Measurements from ENCODE around the gene RNF10.

RNF10 gene

DNA sequence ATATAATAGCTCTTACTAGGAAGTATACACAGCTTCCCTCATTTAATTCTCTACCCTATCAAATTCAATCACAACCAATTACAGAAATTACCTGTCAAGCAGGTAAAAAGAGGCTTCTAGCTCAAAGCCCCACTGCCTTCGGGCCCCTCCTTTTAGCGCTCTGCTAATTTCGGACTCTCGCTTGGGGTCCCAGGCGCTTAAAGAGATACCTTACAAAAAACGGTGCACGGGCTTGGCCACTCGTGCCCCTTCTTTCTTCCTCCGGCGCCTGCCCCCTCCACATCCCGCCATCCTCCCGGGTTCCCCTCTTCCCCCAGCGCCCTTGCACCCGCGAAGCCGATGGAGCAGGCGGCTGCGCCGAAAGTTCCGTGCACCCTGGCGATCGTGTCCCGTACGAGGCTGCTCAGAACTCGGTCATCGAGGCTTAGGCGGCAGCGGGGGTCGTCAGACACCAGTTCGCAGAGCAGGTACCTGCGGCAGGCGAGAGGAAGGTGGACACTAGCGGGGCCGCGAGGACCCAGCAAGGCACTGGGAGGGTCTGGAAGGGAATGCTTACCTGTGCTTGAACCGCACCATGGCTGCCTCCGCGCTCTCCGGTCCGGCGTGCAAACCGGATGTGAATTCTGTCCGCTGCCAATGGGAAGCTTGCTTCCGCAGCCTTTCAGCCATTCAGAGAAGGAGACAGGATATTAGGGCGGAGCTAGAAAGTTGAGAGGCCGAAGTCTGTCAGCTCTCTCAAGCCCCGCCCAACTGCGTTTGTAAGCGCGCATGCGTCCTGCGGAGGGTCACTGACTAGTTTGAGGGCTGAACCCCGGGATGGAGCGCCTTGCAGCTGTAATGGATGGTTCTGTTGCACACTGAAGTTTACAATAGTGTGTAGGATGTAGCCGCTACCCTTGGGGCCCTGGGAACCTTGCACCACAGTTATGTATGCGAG lies 46.9 kb downstream of the RNF10 start, which contains the start of gene POP5:
Gene POP5 (minus strand): TSS at position 616 of the 937 bp plus-strand sequence. CDS start 40 bp downstream, at position 576.
- peak within 1 kb of the TSS; percentile 86 for H3K4me3 ChIP-seq (ENCODE audit: low read depth, low read length)
- TF ChIP-seq, protein P1, sequence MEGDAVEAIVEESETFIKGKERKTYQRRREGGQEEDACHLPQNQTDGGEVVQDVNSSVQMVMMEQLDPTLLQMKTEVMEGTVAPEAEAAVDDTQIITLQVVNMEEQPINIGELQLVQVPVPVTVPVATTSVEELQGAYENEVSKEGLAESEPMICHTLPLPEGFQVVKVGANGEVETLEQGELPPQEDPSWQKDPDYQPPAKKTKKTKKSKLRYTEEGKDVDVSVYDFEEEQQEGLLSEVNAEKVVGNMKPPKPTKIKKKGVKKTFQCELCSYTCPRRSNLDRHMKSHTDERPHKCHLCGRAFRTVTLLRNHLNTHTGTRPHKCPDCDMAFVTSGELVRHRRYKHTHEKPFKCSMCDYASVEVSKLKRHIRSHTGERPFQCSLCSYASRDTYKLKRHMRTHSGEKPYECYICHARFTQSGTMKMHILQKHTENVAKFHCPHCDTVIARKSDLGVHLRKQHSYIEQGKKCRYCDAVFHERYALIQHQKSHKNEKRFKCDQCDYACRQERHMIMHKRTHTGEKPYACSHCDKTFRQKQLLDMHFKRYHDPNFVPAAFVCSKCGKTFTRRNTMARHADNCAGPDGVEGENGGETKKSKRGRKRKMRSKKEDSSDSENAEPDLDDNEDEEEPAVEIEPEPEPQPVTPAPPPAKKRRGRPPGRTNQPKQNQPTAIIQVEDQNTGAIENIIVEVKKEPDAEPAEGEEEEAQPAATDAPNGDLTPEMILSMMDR (IDR thresholded peaks at IDR 0.05; ENCODE audit: borderline replicate concordance, insufficient read depth, low read depth, low read length): no peak

DNA sequence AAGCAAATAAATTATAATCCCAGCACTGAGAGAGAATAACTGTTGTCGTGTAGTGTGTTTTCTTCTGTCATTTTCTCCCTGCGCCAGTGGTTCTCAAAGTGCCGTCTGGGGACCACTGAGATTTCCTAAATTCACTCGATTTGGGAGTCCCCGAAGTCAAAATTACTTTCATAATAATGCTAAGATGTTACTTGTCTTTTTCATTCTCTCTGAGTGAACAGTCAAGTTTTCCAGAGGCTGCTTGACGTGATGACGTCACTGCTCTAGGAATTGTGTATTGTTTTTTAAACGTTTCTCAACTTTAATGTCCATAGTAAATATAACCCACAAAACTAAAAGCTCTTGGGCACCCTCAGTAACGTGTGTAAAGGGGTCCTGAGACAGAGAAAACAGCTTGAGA lies 47.8 kb downstream of the RNF10 start:
- H3K4me3 ChIP-seq (ENCODE audit: low read depth, low read length): peak overlapping the region; percentile 86
- TF ChIP-seq, protein P1 (IDR thresholded peaks at IDR 0.05; ENCODE audit: borderline replicate concordance, insufficient read depth, low read depth, low read length): no peak

DNA sequence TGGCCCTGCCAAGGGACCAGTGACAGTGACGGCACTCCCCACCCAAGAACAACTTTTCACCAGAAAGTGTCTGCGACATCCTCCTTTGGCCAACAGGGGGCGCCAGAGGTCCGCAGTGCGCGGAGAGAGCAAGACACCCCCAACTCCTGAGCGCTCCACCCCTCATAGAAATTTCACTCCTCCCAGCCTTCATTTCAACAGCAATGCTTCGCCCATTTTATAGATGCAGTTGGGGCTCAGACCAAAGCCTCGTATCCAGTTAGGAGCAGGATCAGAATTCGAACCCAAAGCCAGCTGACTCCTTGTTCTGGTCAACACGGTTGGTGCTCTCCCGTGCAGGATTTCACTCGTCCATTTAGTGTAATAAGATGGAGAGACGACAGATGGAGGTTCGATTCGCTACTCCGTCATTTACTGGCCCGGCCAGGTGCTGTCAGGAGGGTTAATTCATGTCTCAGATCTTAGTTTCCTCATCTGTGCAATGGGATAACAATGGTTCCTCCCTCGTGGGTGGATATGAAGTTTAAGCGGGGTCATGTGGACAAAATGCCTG lies 49.4 kb downstream of the RNF10 start:
- TF ChIP-seq, protein P1 (IDR thresholded peaks at IDR 0.05; ENCODE audit: borderline replicate concordance, insufficient read depth, low read depth, low read length): peak; percentile 96
- H3K4me3 ChIP-seq (ENCODE audit: low read depth, low read length): no peak overlapping the region

DNA sequence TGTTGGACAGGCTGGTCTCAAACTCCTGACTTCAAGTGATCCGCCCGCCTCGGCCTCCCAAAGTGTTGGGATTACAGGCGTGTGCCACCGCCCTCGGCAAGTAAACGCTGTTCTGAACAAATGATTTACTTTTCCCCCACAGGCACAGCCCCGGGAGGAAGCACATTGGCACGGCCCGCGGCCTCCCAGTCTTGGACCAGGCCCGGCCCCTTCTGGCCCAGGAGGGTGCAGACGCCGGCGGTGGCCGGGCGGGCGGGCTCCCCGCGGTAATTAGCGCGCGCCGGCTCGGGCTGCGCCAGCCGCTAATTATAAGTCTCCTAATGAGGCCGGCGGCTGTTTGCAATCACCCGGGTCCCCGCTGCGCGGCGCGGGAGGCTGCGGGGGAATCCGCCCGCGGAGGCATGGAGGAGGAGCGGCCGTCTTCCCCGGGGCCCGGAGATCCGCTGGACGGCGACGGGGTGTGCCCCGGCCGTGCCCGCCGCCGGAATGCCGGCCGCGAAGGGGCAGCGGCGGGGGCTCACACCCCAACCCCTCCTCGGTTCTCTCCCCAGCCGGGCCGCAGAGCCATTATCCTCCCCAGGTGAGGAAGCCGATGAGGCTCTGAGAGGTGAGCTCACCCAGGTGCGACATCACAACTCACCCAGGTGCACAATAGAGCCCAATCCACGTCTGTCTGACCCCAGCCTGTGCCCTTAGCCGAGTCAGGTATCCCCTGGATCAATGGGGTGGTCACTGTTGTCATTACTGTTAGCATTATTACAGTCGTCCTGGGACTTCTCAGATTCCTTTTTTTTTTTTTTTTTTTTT lies 50.4 kb downstream of the RNF10 start:
- peak overlapping the region; percentile 6 for H3K4me3 ChIP-seq (ENCODE audit: low read depth, low read length)
- TF ChIP-seq, protein P1 (IDR thresholded peaks at IDR 0.05; ENCODE audit: borderline replicate concordance, insufficient read depth, low read depth, low read length): peak; percentile 48

GRCh38 chr12:120586206-120586605 lies 52.0 kb downstream of the RNF10 start:
- H3K4me3 ChIP-seq (ENCODE audit: low read depth, low read length): no peak overlapping the region
- TF ChIP-seq, protein P1 (IDR thresholded peaks at IDR 0.05; ENCODE audit: borderline replicate concordance, insufficient read depth, low read depth, low read length): no peak

DNA sequence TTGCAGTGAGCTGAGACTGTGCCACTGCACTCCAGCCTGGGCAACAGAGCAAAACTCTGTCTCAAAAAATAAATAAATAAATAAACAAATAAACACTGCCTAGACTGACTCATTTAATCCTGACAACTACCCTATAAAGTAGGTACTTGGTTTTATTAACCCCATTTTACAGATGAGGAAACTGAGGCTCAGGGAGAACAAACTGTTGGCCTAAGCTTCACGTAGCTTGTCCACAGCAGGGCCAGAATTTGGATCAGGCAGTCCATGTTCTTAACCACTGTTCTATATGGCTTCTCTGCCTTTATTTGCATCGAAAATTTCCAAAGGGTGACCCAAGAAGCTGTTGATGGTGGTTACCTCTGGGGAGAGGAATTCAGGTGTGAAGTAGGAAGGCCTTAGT lies 52.7 kb downstream of the RNF10 start:
- TF ChIP-seq, protein P1 (IDR thresholded peaks at IDR 0.05; ENCODE audit: borderline replicate concordance, insufficient read depth, low read depth, low read length): no peak

More for the DNA sequence above, 52.7 kb downstream of the RNF10 start:
- no peak overlapping the region for H3K4me3 ChIP-seq (ENCODE audit: low read depth, low read length)
